Erythroblast (primary cell): ENCODE measurements around the gene FGFR2.

Experiments
- GATA1 ChIP-seq: IDR thresholded peaks from 2 replicates; pipeline ENCODE4 v1.6.1; 2011; ENCODE audit warnings: low read depth, mild to moderate bottlenecking, control low read depth, low read length, moderate library complexity
- POLR2A ChIP-seq: IDR thresholded peaks from 2 replicates; pipeline ENCODE4 v1.6.1; 2011; ENCODE audit warnings: mild to moderate bottlenecking, low read length

GRCh38 chr10:121461307-121461706 lies 136.9 kb downstream of the FGFR2 start:
- TF ChIP-seq POLR2A (no peak), GATA1 (no peak)
